K562 (cell line): ENCODE data around the gene PBX4. TPM values are rescaled to one million over a fixed set of nuclear protein-coding genes. Genes with fewer than 3 reads are reported as not detected.

Source experiments
- ATAC-seq: fragments of 200-7000 bp; cut with Tn5 transposase; 3 replicates; pipeline ENCODE4 v1.9.1; 2020; ENCODE audit warnings: moderate library complexity
- BruUV-seq: library from RNA; stranded (reverse); fragments of 400-500 nt; replicated peaks from 2 replicates; lab custom pipeline; 2021; lab: Mats Ljungman, UMichigan
- CTCF ChIA-PET: fragments of 300-600 bp; formaldehyde crosslinking; extraction: SDS; loops from one replicate; lab custom pipeline; 2021; ENCODE audit warnings: low intra/inter-chr PET ratio; lab: Yijun Ruan, JAX
- POLR2A ChIA-PET: fragments of 300-600, 350-650 bp; sonication (Branson Sonifier 250); formaldehyde crosslinking; extraction: SDS; loops from one replicate; lab custom pipeline; 2021; ENCODE audit warnings: antibody characterized with exemption, inconsistent platforms; lab: Yijun Ruan, JAX
- DNase-seq, 4 experiments: peaks; one replicate each; pipeline versions ENCODE4 v3.0.0 to v3.0.0-alpha.2; 2011 to 2018; ENCODE audit warnings: low spot score in 3 of 4, mixed read lengths in 3 of 4; ENCODE audit errors: extremely low read depth in 1 of 4
- FAIRE-seq: peaks from 2 replicates; lab custom pipeline; 2011; peaks lifted over from hg19 to GRCh38; lab: Jason Lieb, UNC
- H2AFZ ChIP-seq: 2 replicates; pipeline ENCODE4 v1.6.0; 2011; ENCODE audit warnings: low read depth, low read length, control low read depth, inconsistent platforms
- H3K27ac ChIP-seq: fragments of 200-600 bp; 3 replicates; pipeline ENCODE4 v1.8.0; 2011; ENCODE audit warnings: low read depth, mild to moderate bottlenecking, control low read depth, inconsistent platforms, low read length, moderate library complexity, mixed read lengths; ENCODE audit errors: extremely low read depth
- H3K27me3 ChIP-seq, 2 experiments: fragments of 300-600 bp in 1 of 2; 2 replicates in 1 of 2; 3 replicates in 1 of 2; pipeline versions ENCODE4 v1.6.0 to v1.8.0; 2011; ENCODE audit warnings: inconsistent platforms in 2 of 2, low read length in 2 of 2, mild to moderate bottlenecking in 1 of 2, mixed read lengths in 1 of 2, moderate library complexity in 1 of 2; ENCODE audit not compliant: control insufficient read depth in 2 of 2, insufficient read depth in 2 of 2
- H3K36me3 ChIP-seq: fragments of 300-600 bp; 3 replicates; pipeline ENCODE4 v1.8.0; 2011; ENCODE audit warnings: mild to moderate bottlenecking, low read length, inconsistent platforms; ENCODE audit not compliant: control insufficient read depth, insufficient read depth
- H3K4me1 ChIP-seq, 2 experiments: fragments of 200-600 bp in 1 of 2; replicated peaks in 1 of 2; 2 replicates in 1 of 2; 3 replicates in 1 of 2; pipeline versions ENCODE4 v1.5.1 to v1.8.0; 2011; ENCODE audit warnings: inconsistent platforms in 2 of 2, low read length in 2 of 2, mild to moderate bottlenecking in 1 of 2, mixed read lengths in 1 of 2, moderate library complexity in 1 of 2; ENCODE audit not compliant: control insufficient read depth in 2 of 2, insufficient read depth in 2 of 2
- H3K4me2 ChIP-seq: 2 replicates; pipeline ENCODE4 v1.6.1; 2011; ENCODE audit warnings: low read length, control low read depth, inconsistent platforms, mixed read lengths; ENCODE audit not compliant: insufficient read depth
- H3K4me3 ChIP-seq: fragments of 200-600 bp; sonication (generic), shearing (Covaris generic); 2 replicates; pipeline ENCODE4 v1.5.1; 2016; ENCODE audit warnings: control low read depth, inconsistent platforms
- H3K79me2 ChIP-seq: fragments of 200-600 bp; 3 replicates; pipeline ENCODE4 v1.8.0; 2011; ENCODE audit warnings: low read length, inconsistent platforms; ENCODE audit not compliant: control insufficient read depth, insufficient read depth
- H3K9ac ChIP-seq, 2 experiments: 2 replicates each; pipeline versions ENCODE4 v1.6.0 to v1.6.1; 2011; ENCODE audit warnings: low read depth in 2 of 2, low read length in 2 of 2, control low read depth in 1 of 2, inconsistent platforms in 1 of 2, mild to moderate bottlenecking in 1 of 2, mixed read lengths in 1 of 2; ENCODE audit not compliant: insufficient read depth in 1 of 2
- H3K9me1 ChIP-seq: one replicate; pipeline ENCODE4 v1.6.0; 2011; ENCODE audit warnings: inconsistent platforms, mild to moderate bottlenecking, low read length, moderate library complexity; ENCODE audit not compliant: control insufficient read depth, insufficient read depth
- H3K9me3 ChIP-seq: replicated peaks from 2 replicates; pipeline ENCODE4 v1.5.1; 2011; ENCODE audit warnings: low read depth, low read length, inconsistent platforms; ENCODE audit not compliant: control insufficient read depth, insufficient read depth
- H4K20me1 ChIP-seq: replicated peaks from 2 replicates; pipeline ENCODE4 v1.6.1; 2011; ENCODE audit warnings: low read length, inconsistent platforms, mixed read lengths; ENCODE audit not compliant: control insufficient read depth, insufficient read depth
- ATF7 ChIP-seq: fragments of 450-650 bp; IDR thresholded peaks from 2 replicates; pipeline ENCODE4 v1.7.1; 2014; ENCODE audit warnings: mild to moderate bottlenecking, moderate library complexity
- CBX8 ChIP-seq: fragments of 200-600 bp; sonication (generic); IDR thresholded peaks from 2 replicates; pipeline ENCODE4 v1.6.1; 2012; ENCODE audit warnings: borderline replicate concordance, mixed run types, low read depth, mild to moderate bottlenecking, moderate library complexity, mixed read lengths, low read length, control low read depth, inconsistent platforms; ENCODE audit not compliant: poor library complexity, severe bottlenecking; ENCODE audit errors: extremely low read depth
- GTF2F1 ChIP-seq: IDR thresholded peaks from 2 replicates; pipeline ENCODE4 v1.6.1; 2011; ENCODE audit warnings: low read depth, low read length, improper control_type of control experiment
- HDAC2 ChIP-seq: fragments of 450-650 bp; IDR thresholded peaks from 2 replicates; pipeline ENCODE4 v1.6.1; 2016; ENCODE audit warnings: mild to moderate bottlenecking
- MAFF ChIP-seq: IDR thresholded peaks from 2 replicates; pipeline ENCODE4 v1.6.1; 2012; ENCODE audit warnings: low read length, improper control_type of control experiment
- MLX ChIP-seq, 2 experiments: fragments of 450-650 bp in 1 of 2; sonication (generic) in 1 of 2; formaldehyde crosslinking; conservative IDR thresholded peaks; 2 replicates each; pipeline versions ENCODE4 v1.4.0 to v1.8.1; 2020 to 2022; ENCODE audit warnings: mild to moderate bottlenecking in 1 of 2, missing genetic modification reagents in 1 of 2
- NFIX ChIP-seq: fragments of 250-450 bp; sonication (Bioruptor Pico); IDR thresholded peaks from 2 replicates; pipeline ENCODE4 v1.4.0; 2020; ENCODE audit warnings: low read depth, mild to moderate bottlenecking, moderate library complexity
- RFX5 ChIP-seq: IDR thresholded peaks from 2 replicates; pipeline ENCODE4 v1.6.1; 2011; ENCODE audit warnings: low read depth, mild to moderate bottlenecking, improper control_type of control experiment, low read length
- TOE1 ChIP-seq, 2 experiments: fragments of 450-650 bp in 1 of 2; sonication (generic) in 1 of 2; formaldehyde crosslinking in 1 of 2; IDR thresholded peaks; 2 replicates each; pipeline versions ENCODE4 v1.7.1 to v1.8.0; 2016 to 2022; ENCODE audit warnings: borderline replicate concordance in 2 of 2, mild to moderate bottlenecking in 2 of 2, antibody characterized with exemption in 1 of 2, inconsistent platforms in 1 of 2, low read depth in 1 of 2, missing genetic modification reagents in 1 of 2, moderate library complexity in 1 of 2
- ZC3H4 ChIP-seq: sonication (generic); formaldehyde crosslinking; IDR thresholded peaks from 2 replicates; pipeline ENCODE4 v1.9.0; 2021; ENCODE audit warnings: missing genetic modification reagents, borderline replicate concordance
- ZFP1 ChIP-seq: fragments of 450-650 bp; formaldehyde crosslinking; IDR thresholded peaks from 2 replicates; pipeline ENCODE4 v1.4.0; 2020; ENCODE audit warnings: mild to moderate bottlenecking, mixed read lengths
- ZNF217 ChIP-seq: sonication (generic); formaldehyde crosslinking; IDR thresholded peaks from 2 replicates; pipeline ENCODE4 v1.8.0; 2022; ENCODE audit warnings: mild to moderate bottlenecking, missing genetic modification reagents
- ZNF239 ChIP-seq: fragments of 250-450 bp; sonication (Bioruptor Pico); IDR thresholded peaks from 2 replicates; pipeline ENCODE4 v1.4.0; 2020; ENCODE audit warnings: mild to moderate bottlenecking
- ZNF57 ChIP-seq: fragments of 450-650 bp; formaldehyde crosslinking; IDR thresholded peaks from 2 replicates; pipeline ENCODE4 v1.4.0; 2020; ENCODE audit warnings: mild to moderate bottlenecking, moderate library complexity
- ZNF785 ChIP-seq: fragments of 250-450 bp; sonication (Bioruptor Pico); IDR thresholded peaks from 2 replicates; pipeline ENCODE4 v1.4.0; 2020; ENCODE audit warnings: mild to moderate bottlenecking
- WGBS: fragments of 100-300 bp; shearing (Covaris generic); methylation state at CpG from one replicate; pipeline ENCODE4 v1.1.6; 2016; ENCODE audit warnings: low coverage, mixed read lengths; ENCODE audit not compliant: insufficient coverage; ENCODE audit errors: missing lambda C conversion rate; 5-methylcytosine and 5-hydroxymethylcytosine counted together
- in situ Hi-C: fragments of 300-500 bp; cut with MboI; formaldehyde crosslinking; loops from 4 replicates; pipeline ENCODE4 v1.15.0; 2018; ENCODE audit warnings: inconsistent platforms, mixed read lengths
- intact Hi-C: fragments of 100-400 bp; cut with micrococcal nuclease; formaldehyde crosslinking; loops from 2 replicates; pipeline ENCODE4 v1.14.2; 2022
- polyA plus RNA-seq, 8 experiments: library from polyadenylated mRNA; depleted of rRNA in 4 of 8; stranded (reverse) in 5 of 8; unstranded in 3 of 8; fragments of >200 nt; fragmentation: Nextera tagmentation in 2 of 8; fragmentation: Illumina TruSeq in 1 of 8; extraction: Ambion mirVana in 2 of 8; extraction: Trizol in 1 of 8; gene quantifications; 2 replicates each; pipeline versions ENCODE4 v1.2.1 to v1.2.3, GENCODE V29; 2011 to 2014; ENCODE audit warnings: inconsistent platforms in 1 of 8, missing spikeins in 1 of 8
- total RNA-seq, 7 experiments: library from RNA; depleted of rRNA in 6 of 7; stranded (reverse); fragments of >200 nt in 6 of 7; fragmentation: Illumina TruSeq in 2 of 7; extraction: Trizol in 2 of 7; gene quantifications; 2 replicates each; pipeline versions ENCODE4 v1.2.1 to v1.2.3, GENCODE V29; 2011 to 2021; ENCODE audit warnings: low replicate concordance in 1 of 7
- TF ChIP-seq, protein P1 (sequence below), 2 experiments: fragments of 450-650 bp in 1 of 2; sonication (generic) in 1 of 2; formaldehyde crosslinking in 1 of 2; IDR thresholded peaks in 1 of 2; conservative IDR thresholded peaks in 1 of 2; 2 replicates each; pipeline versions ENCODE4 v1.6.1 to v1.8.1; 2016 to 2023; ENCODE audit warnings: mild to moderate bottlenecking in 2 of 2, moderate library complexity in 2 of 2, inconsistent platforms in 1 of 2, missing genetic modification reagents in 1 of 2
- TF ChIP-seq, protein P2 (sequence below): sonication (generic); formaldehyde crosslinking; IDR thresholded peaks from 2 replicates; pipeline ENCODE4 v1.8.0; 2022; ENCODE audit warnings: mild to moderate bottlenecking, missing genetic modification reagents

The PBX4 gene
- total and polyA plus RNA-seq, 9 of the 15 experiments (the other 6 are each of a cell fraction or from before 2014, with no cell fraction given), result 0.11 to 3.8 (median 1.6) TPM; not detected in 1

DNA sequence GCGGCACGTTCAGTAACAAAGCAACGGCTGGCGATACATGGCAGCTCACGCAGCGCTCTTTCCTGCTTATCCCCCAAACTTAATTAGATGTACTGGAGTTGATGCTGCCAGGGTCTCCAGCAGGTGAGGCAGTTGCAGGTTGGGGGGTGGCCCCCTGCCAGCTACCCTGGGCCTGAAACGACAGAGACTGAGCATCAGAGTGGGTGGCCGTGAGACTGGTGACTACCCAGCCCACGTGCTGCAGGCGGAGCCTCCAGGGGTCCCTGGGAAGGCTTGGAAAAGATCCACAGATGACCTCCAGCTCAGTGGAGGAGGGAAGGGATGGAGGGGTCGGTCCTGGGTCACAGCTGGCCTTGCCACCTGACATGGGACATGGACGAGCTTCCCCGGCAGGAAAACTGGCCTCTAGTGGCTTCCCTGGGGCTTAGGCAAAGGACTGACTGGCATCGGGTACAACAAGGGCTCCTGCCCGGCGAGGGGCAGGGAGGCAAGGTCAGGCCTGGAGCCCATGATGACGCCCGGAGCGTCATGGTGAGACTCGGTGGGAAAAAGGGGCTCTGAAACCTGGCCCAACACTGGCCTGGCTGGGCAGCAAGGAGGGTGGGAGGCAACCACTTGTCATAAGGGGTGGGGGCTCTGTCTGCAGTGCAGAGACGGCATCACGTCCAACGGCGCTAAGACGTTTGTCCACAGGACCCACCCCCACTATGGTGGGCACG is 56.4 kb downstream of the PBX4 start (continued):
- TF ChIP-seq TOE1 (IDR thresholded peaks at IDR 0.05; ENCODE audit: borderline replicate concordance) (no peak), TOE1 (CRISPR knock-in tag; IDR thresholded peaks at IDR 0.05; ENCODE audit: borderline replicate concordance, low read depth) (no peak), CBX8 (no peak), MAFF (no peak), ZNF785 (CRISPR knock-in tag) (no peak), MLX (CRISPR knock-in tag; conservative IDR thresholded peaks at IDR 0.05) (no peak)
- TF ChIP-seq, all 486 proteins: peak for 0

DNA sequence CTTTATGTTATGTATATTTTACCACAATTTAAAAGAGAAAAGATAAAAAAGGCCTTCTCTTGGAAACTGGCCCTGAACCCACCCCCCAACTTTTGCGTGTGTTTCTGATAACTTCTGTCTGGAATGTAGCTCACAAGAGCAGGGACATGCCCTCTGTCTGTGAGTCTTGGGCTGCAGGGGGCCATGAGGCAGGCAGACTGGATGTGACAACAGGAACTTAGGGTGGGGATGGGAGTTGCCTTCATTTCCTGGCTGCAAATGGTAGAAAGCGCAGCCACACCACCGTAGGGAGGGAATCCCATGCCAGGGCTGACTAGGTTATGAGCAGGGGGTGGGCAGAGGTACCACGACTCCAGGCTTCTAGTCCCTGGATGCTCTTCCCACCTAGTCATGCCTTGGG is 58.6 kb downstream of the PBX4 start:
- no peaks in the 10 kb centered on the region for H3K79me2 ChIP-seq
- H3K4me3 ChIP-seq, result no peak overlapping the region
- ChIA-PET CTCF (no interaction called here), POLR2A (no interaction called here)
- DNase-seq (no peak), ATAC-seq (no peak), FAIRE-seq (no peak)
- H3K4me2 ChIP-seq, result no peak overlapping the region
- H4K20me1 ChIP-seq, result peaks cover 7% of the 10 kb centered on the region; the same call in 1 of the 2 replicates
- no peaks in the 10 kb centered on the region for H3K36me3 ChIP-seq
- no TSS peak for BruUV-seq
- H3K4me1 ChIP-seq, result peaks cover 0 to 19% of the 10 kb centered on the region in 2 experiments; a peak in 2 of 5 replicates
- no peak overlapping the region for H2AFZ ChIP-seq
- peaks cover 0 to 21% of the 10 kb centered on the region in 2 experiments; a peak in 3 of 5 replicates for H3K27me3 ChIP-seq
- in situ Hi-C loops, result loop anchor here (10.0 kb wide), 1 partner anchor 395 kb away; no protein-coding TSS in a partner anchor
- H3K9me3 ChIP-seq, result no peaks in the 10 kb centered on the region
- H3K27ac ChIP-seq, result no peak overlapping the region
- intact Hi-C loops, result loop anchor here (10.0 kb wide), 1 partner anchor 185 kb away; no protein-coding TSS in a partner anchor
- 14% methylated on average over 4 of the region's 4 CpGs for WGBS
- peak overlapping the region in 1 of 2 experiments; percentile 35; a peak in 1 of 4 replicates for H3K9ac ChIP-seq
- no peaks in the 10 kb centered on the region for H3K9me1 ChIP-seq
- TF ChIP-seq HDAC2 (no peak), ZNF217 (CRISPR knock-in tag) (no peak), ZNF239 (CRISPR knock-in tag) (no peak), ATF7 (no peak), ZFP1 (CRISPR knock-in tag) (no peak), ZNF57 (CRISPR knock-in tag) (no peak), ZC3H4 (CRISPR knock-in tag) (no peak), NFIX (CRISPR knock-in tag) (no peak), GTF2F1 (no peak), RFX5 (no peak)
- TF ChIP-seq, protein P1, sequence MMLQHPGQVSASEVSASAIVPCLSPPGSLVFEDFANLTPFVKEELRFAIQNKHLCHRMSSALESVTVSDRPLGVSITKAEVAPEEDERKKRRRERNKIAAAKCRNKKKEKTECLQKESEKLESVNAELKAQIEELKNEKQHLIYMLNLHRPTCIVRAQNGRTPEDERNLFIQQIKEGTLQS (IDR thresholded peaks at IDR 0.05), result no peak
- TF ChIP-seq, protein P1 (CRISPR knock-in tag; conservative IDR thresholded peaks at IDR 0.05), result no peak
- TF ChIP-seq, protein P2, sequence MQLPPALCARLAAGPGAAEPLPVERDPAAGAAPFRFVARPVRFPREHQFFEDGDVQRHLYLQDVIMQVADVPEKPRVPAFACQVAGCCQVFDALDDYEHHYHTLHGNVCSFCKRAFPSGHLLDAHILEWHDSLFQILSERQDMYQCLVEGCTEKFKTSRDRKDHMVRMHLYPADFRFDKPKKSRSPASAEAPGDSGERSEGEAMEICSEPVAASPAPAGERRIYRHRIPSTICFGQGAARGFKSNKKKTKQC (CRISPR knock-in tag), result no peak
